HCT116 (cell line): Measurements from ENCODE around the gene ATP13A5. TPM values are rescaled to one million over a fixed set of nuclear protein-coding genes. Genes with fewer than 3 reads are reported as not detected.

ENCODE experiments used
- ATAC-seq: fragments of 200-7000 bp; cut with Tn5 transposase; 2 replicates; pipeline ENCODE4 v1.9.1; 2020; ENCODE audit warnings: mild to moderate bottlenecking, moderate library complexity
- BruUV-seq: library from RNA; stranded (reverse); fragments of 400-500 nt; replicated peaks from 2 replicates; lab custom pipeline; 2021; lab: Mats Ljungman, UMichigan
- CTCF ChIA-PET: fragments of 300-600 bp; sonication (Branson Sonifier 250); formaldehyde crosslinking; loops from one replicate; lab custom pipeline; 2021; ENCODE audit warnings: antibody characterized with exemption; lab: Charles Lee
- POLR2A ChIA-PET: fragments of 300-600, 350-600 bp; sonication (Branson Sonifier 250); formaldehyde crosslinking; loops from one replicate; lab custom pipeline; 2021; ENCODE audit warnings: antibody characterized with exemption; lab: Charles Lee
- RAD21 ChIA-PET, 2 experiments: fragments of 300-600 bp; sonication (Branson Sonifier 250); formaldehyde crosslinking; loops; one replicate each; lab custom pipeline; 2023; ENCODE audit warnings: low total read pairs in 2 of 2; ENCODE audit not compliant: uncharacterized antibody in 2 of 2, unreplicated experiment in 2 of 2, low non-redundant PET in 1 of 2; lab: Charles Lee
- DNase-seq: peaks from one replicate; pipeline ENCODE4 v3.0.0-alpha.2; 2010; ENCODE audit warnings: low read depth, low spot score
- H2AFZ ChIP-seq: fragments of 200-600 bp; shearing (Covaris generic), sonication (generic); 2 replicates; pipeline ENCODE4 v1.6.1; 2017; ENCODE audit warnings: low read depth, mixed run types, mixed read lengths, antibody characterized with exemption, low read length; ENCODE audit not compliant: poor library complexity, severe bottlenecking
- H3K27ac ChIP-seq: 2 replicates; pipeline ENCODE4 v1.5.1; 2012; ENCODE audit warnings: low read depth, low read length
- H3K27me3 ChIP-seq: fragments of 200-600 bp; sonication (generic); 2 replicates; pipeline ENCODE4 v1.6.1; 2016; ENCODE audit warnings: mixed run types, low read length, mixed read lengths; ENCODE audit not compliant: insufficient read depth
- H3K36me3 ChIP-seq, 2 experiments: fragments of 200-500 bp in 1 of 2; fragments of 200-600 bp in 1 of 2; sonication (Bioruptor generic) in 1 of 2; sonication (generic) in 1 of 2; 2 replicates each; pipeline versions ENCODE4 v1.5.1 to v1.6.1; 2014 to 2016; ENCODE audit warnings: low read length in 2 of 2, inconsistent platforms in 1 of 2, mixed read lengths in 1 of 2, mixed run types in 1 of 2; ENCODE audit not compliant: insufficient read depth in 2 of 2, control insufficient read depth in 1 of 2
- H3K4me1 ChIP-seq, 2 experiments: fragments of 200-600 bp in 1 of 2; sonication (generic) in 1 of 2; 2 replicates each; pipeline versions ENCODE4 v1.5.1 to v1.6.1; 2012 to 2017; ENCODE audit warnings: low read length in 2 of 2, inconsistent platforms in 1 of 2, mild to moderate bottlenecking in 1 of 2, mixed read lengths in 1 of 2, mixed run types in 1 of 2, moderate library complexity in 1 of 2; ENCODE audit not compliant: insufficient read depth in 2 of 2, control insufficient read depth in 1 of 2
- H3K4me2 ChIP-seq: fragments of 200-600 bp; sonication (generic); 2 replicates; pipeline ENCODE4 v1.6.1; 2017; ENCODE audit warnings: mixed run types, low read length, mixed read lengths
- H3K4me3 ChIP-seq, 2 experiments: fragments of 200-600 bp in 1 of 2; sonication (generic) in 1 of 2; replicated peaks in 1 of 2; 2 replicates each; pipeline ENCODE4 v1.5.1; 2011 to 2016; ENCODE audit warnings: low read length in 2 of 2, control low read depth in 1 of 2, low read depth in 1 of 2, mild to moderate bottlenecking in 1 of 2, mixed read lengths in 1 of 2, mixed run types in 1 of 2
- H3K79me2 ChIP-seq: fragments of 200-600 bp; sonication (generic); 2 replicates; pipeline ENCODE4 v1.6.1; 2017; ENCODE audit warnings: mild to moderate bottlenecking, mixed run types, low read length, moderate library complexity, mixed read lengths; ENCODE audit not compliant: insufficient read depth
- H3K9ac ChIP-seq: fragments of 200-600 bp; sonication (generic); 2 replicates; pipeline ENCODE4 v1.6.1; 2016; ENCODE audit warnings: low read length, mixed read lengths
- H3K9me2 ChIP-seq: fragments of 200-600 bp; sonication (generic), shearing (Covaris generic); 2 replicates; pipeline ENCODE4 v1.6.1; 2017; ENCODE audit warnings: mixed run types, mild to moderate bottlenecking, moderate library complexity; ENCODE audit not compliant: insufficient read depth
- H3K9me3 ChIP-seq, 2 experiments: fragments of 200-500 bp in 1 of 2; fragments of 200-600 bp in 1 of 2; sonication (Bioruptor generic) in 1 of 2; sonication (generic) in 1 of 2; 2 replicates each; pipeline ENCODE4 v1.6.1; 2014 to 2017; ENCODE audit warnings: low read length in 2 of 2, mixed read lengths in 2 of 2, inconsistent platforms in 1 of 2, low read depth in 1 of 2, mild to moderate bottlenecking in 1 of 2, mixed run types in 1 of 2, moderate library complexity in 1 of 2; ENCODE audit not compliant: control insufficient read depth in 1 of 2, insufficient read depth in 1 of 2
- H4K20me1 ChIP-seq: fragments of 200-600 bp; sonication (generic), shearing (Covaris generic); 2 replicates; pipeline ENCODE4 v1.6.1; 2017; ENCODE audit warnings: mixed run types, mild to moderate bottlenecking, moderate library complexity; ENCODE audit not compliant: insufficient read depth
- CBX3 ChIP-seq: IDR thresholded peaks from 2 replicates; pipeline ENCODE4 v1.6.1; 2012; ENCODE audit warnings: low read depth
- EGR1 ChIP-seq: IDR thresholded peaks from 2 replicates; pipeline ENCODE4 v1.6.1; 2012; ENCODE audit warnings: low read depth
- ELF1 ChIP-seq: IDR thresholded peaks from 2 replicates; pipeline ENCODE4 v1.6.1; 2012; ENCODE audit warnings: low read depth, borderline replicate concordance
- EZH2 ChIP-seq: fragments of 200-600 bp; sonication (generic); IDR thresholded peaks from 2 replicates; pipeline ENCODE4 v1.6.1; 2017; ENCODE audit warnings: antibody characterized with exemption, mixed run types
- EZH2phosphoT487 ChIP-seq: fragments of 200-600 bp; IDR thresholded peaks from 2 replicates; pipeline ENCODE4 v1.6.1; 2018; ENCODE audit warnings: antibody characterized with exemption, borderline replicate concordance
- FOSL1 ChIP-seq: IDR thresholded peaks from 2 replicates; pipeline ENCODE4 v1.6.1; 2012; ENCODE audit warnings: low read depth
- POLR2A ChIP-seq: IDR thresholded peaks from 2 replicates; pipeline ENCODE4 v1.7.0; 2011; ENCODE audit warnings: borderline replicate concordance; ENCODE audit not compliant: insufficient read depth, insufficient read length; ENCODE audit errors: extremely low read depth
- RAD21 ChIP-seq: IDR thresholded peaks from 2 replicates; pipeline ENCODE4 v1.6.1; 2012; ENCODE audit warnings: low read depth, mild to moderate bottlenecking
- REST ChIP-seq: IDR thresholded peaks from 2 replicates; pipeline ENCODE4 v1.6.1; 2012; ENCODE audit warnings: low read depth
- SIN3A ChIP-seq: IDR thresholded peaks from 2 replicates; pipeline ENCODE4 v1.6.1; 2012; ENCODE audit warnings: low read depth
- SP1 ChIP-seq: IDR thresholded peaks from 2 replicates; pipeline ENCODE4 v1.6.1; 2012; ENCODE audit warnings: low read depth
- SRF ChIP-seq: IDR thresholded peaks from 2 replicates; pipeline ENCODE4 v1.6.1; 2012; ENCODE audit warnings: low read depth
- TCF7L2 ChIP-seq: IDR thresholded peaks from 2 replicates; pipeline ENCODE4 v1.7.0; 2011; ENCODE audit warnings: borderline replicate concordance, inconsistent platforms; ENCODE audit not compliant: insufficient read depth, insufficient read length; ENCODE audit errors: extremely low read depth
- YY1 ChIP-seq: IDR thresholded peaks from 2 replicates; pipeline ENCODE4 v1.6.1; 2011; ENCODE audit warnings: low read length, low read depth, moderate library complexity, mild to moderate bottlenecking; ENCODE audit not compliant: insufficient replicate concordance; ENCODE audit errors: extremely low read depth
- ZFX ChIP-seq: fragments of 450-650 bp; IDR thresholded peaks from 2 replicates; pipeline ENCODE4 v1.6.1; 2017
- intact Hi-C: fragments of 100-400 bp; cut with micrococcal nuclease; formaldehyde crosslinking; loops from 2 replicates; pipeline ENCODE4 v1.10.0; 2022
- total RNA-seq: library from RNA; stranded (reverse); gene quantifications from one replicate; pipeline ENCODE4 v1.2.1, GENCODE V29; 2021; ENCODE audit not compliant: unreplicated experiment

Gene ATP13A5
- total RNA-seq, 1 experiment from 2014 or later, result not detected

DNA sequence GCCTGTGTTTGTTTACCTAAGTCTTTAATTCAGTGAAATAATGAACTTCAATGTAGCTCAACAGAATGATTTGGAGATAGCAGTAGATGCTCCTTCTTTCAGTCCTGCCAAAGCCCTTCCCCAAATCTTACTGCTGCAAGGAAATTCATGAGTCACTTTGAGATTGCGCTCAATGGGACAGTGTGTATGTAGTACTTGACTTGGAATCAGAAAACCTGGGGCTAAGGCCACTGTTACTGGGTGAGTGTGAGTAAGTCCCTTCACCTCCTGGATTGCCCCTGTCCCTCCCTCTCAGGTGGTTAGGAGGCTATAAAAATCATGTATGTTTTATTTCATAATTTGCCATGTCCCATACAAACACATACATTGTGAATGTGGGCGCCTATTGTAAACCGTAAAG lies 29.9 kb downstream of the ATP13A5 start:
- Histone ChIP-seq H3K9ac (no peak overlapping the region), H3K27me3 (peaks cover 31% of the 10 kb centered on the region), H3K9me2 (no peaks in the 10 kb centered on the region), H3K36me3 (no peaks in the 10 kb centered on the region), H3K4me3 (no peak overlapping the region), H3K79me2 (no peaks in the 10 kb centered on the region), H3K27ac (no peak overlapping the region), H4K20me1 (no peaks in the 10 kb centered on the region), H3K4me1 (no peaks in the 10 kb centered on the region), H3K4me2 (no peak overlapping the region), H3K9me3 (no peaks in the 10 kb centered on the region), H2AFZ (no peak overlapping the region)
- BruUV-seq, result no TSS peak
- DNase-seq, result no peak
- intact Hi-C loops, result no loop called here
- ChIA-PET POLR2A (no interaction called here), RAD21 (no interaction called here), CTCF (no interaction called here)
- no peak for TF ChIP-seq SP1
- TF ChIP-seq SRF, result no peak
- TF ChIP-seq ZFX, result no peak
- TF ChIP-seq ELF1, result no peak
- no peak for TF ChIP-seq CBX3
- no peak for TF ChIP-seq FOSL1
- no peak for TF ChIP-seq RAD21
- no peak for TF ChIP-seq TCF7L2
- TF ChIP-seq EZH2, result no peak
- TF ChIP-seq REST, result no peak
- TF ChIP-seq POLR2A, result no peak
- TF ChIP-seq SIN3A, result no peak
- no peak for TF ChIP-seq EZH2phosphoT487
- TF ChIP-seq YY1, result no peak
- TF ChIP-seq EGR1, result no peak
- no peak for ATAC-seq
